ENCODE data around the gene GLO1.
"Not testable (repeated sequence)": the region's sequence is repeated elsewhere in the genome, so short reads cannot be mapped to it uniquely, and the experiment has no call there.

GRCh38 chr6:38699702-38700101, 3.2 kb downstream of the GLO1 start:
- not testable (repeated sequence) for TF ChIP-seq CTCF (IDR thresholded peaks at IDR 0.05); POLR2AphosphoS5 (IDR thresholded peaks at IDR 0.05; ENCODE audit: low read depth, low read length); REST (IDR thresholded peaks at IDR 0.05; ENCODE audit: insufficient read depth in 1 of 2, low read depth in 2 of 2, low read length in 1 of 2); SIN3A (IDR thresholded peaks at IDR 0.05; ENCODE audit: borderline replicate concordance, insufficient read depth, low read depth, low read length)

Data from Panc1 (cell line).